HG02610 (cell line): ENCODE data around the gene MAP2K3.
"Not testable (repeated sequence)": the region's sequence is repeated elsewhere in the genome, so short reads cannot be mapped to it uniquely, and the experiment has no call there.

Source experiments
- ATAC-seq: cut with Tn5 transposase; IDR thresholded peaks from one replicate; pipeline ENCODE4 v1.9.1; 2021; ENCODE audit warnings: mild to moderate bottlenecking, moderate library complexity; ENCODE audit not compliant: unreplicated experiment

The MAP2K3 gene

GRCh38 chr17:21310061-21310765 is 25.7 kb downstream of the MAP2K3 start:
- ATAC-seq, result not testable (repeated sequence)

- ATAC-seq, result not testable (repeated sequence)
Measured at GRCh38 chr17:21310766-21311602, 26.5 kb downstream of the MAP2K3 start.

DNA sequence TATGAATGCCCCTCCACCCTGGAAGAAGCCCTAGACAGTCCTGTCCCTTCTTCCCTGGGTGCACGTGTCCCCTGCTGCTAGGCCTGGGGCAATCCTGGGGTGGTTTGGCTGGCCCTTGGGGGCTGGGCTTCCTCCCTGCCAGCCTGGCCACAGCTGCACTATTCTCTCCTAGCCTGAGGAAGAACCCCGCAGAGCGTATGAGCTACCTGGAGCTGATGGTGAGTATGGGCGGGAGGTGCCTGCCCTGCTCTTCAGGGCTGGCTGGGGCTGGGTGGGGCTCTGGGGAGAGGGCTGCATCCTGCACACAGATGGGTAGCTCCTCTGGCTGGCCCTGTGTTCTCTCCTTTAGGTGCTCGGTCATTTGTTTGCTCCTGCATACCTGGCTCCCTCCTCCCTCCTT is 28.8 kb downstream of the MAP2K3 start:
- ATAC-seq, result no peak

- not testable (repeated sequence) for ATAC-seq
Measured at GRCh38 chr17:21313761-21314160, 29.2 kb downstream of the MAP2K3 start.

DNA sequence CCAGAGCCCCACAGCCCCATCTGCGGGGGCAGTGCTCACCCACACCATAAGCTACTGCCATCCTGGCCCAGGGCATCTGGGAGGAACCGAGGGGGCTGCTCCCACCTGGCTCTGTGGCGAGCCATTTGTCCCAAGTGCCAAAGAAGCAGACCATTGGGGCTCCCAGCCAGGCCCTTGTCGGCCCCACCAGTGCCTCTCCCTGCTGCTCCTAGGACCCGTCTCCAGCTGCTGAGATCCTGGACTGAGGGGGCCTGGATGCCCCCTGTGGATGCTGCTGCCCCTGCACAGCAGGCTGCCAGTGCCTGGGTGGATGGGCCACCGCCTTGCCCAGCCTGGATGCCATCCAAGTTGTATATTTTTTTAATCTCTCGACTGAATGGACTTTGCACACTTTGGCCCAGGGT is 29.8 kb downstream of the MAP2K3 start:
- ATAC-seq, result not testable (repeated sequence)

DNA sequence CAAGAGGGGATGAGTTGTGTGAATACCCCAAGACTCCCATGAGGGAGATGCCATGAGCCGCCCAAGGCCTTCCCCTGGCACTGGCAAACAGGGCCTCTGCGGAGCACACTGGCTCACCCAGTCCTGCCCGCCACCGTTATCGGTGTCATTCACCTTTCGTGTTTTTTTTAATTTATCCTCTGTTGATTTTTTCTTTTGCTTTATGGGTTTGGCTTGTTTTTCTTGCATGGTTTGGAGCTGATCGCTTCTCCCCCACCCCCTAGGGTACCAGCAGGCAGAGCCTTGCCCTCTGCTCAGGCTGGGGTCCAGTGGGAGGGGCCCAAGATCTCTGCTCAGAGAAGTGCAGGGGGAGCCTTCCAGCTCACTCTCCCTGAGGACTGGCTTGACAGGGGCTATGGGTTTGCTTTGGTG is 30.2 kb downstream of the MAP2K3 start:
- ATAC-seq, result not testable (repeated sequence)

- ATAC-seq, result not testable (repeated sequence)
Measured at GRCh38 chr17:21315246-21316000, 30.9 kb downstream of the MAP2K3 start.

GRCh38 chr17:21316212-21316886 is 31.8 kb downstream of the MAP2K3 start:
- peak; percentile 57 for ATAC-seq

DNA sequence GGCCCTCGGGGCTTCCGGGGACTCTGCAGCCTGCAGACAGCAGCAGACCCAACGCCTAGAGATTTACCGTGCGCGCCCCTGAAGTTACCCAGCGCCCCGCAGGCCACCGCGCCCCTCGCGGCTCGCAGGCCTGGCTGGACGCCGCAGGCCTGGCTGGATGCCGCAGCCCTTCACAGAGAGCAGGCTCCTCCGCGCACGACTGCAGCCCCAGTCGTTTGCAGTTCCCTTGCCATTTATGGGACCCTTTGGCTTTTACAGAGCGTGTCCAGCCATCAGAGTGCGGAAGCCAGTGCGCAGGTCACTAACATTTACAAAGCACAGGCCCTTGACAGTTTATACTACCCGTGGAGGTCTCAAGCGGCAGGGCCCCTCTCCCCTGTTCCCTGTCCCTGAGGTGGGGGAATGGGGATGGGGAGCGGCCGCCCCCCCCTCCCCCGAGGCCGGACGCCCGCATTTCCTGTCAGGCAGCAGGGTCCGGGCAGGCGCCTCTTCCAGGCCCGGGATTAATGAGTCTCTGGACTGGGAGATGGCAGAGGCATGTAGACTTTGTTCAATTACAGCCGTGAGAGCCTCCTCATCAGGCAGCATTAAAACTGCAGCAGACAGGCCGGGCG is 32.5 kb downstream of the MAP2K3 start:
- ATAC-seq, result not testable (repeated sequence)

DNA sequence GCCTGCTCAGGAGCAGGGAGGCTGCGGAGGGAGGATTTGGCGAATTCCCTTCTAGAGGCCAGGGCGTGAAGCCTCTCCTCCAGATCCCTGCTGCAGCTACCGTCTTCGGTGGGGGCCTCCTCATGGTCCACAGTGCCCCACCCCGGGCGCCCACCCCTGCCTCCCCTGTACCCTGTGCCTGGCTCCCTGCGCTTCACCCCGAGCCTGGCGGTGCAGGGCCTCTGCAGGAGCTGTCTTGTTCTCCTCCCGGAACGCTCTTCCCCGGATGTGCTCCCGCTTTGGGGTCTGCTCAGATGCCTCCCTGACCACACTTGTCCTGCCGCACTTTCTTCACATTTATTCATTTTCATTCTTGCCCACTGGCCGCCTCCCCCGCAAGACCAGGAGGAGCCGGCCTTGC is 33.3 kb downstream of the MAP2K3 start:
- ATAC-seq, result not testable (repeated sequence)

GRCh38 chr17:21318439-21318838 is 33.9 kb downstream of the MAP2K3 start:
- ATAC-seq, result no peak

DNA sequence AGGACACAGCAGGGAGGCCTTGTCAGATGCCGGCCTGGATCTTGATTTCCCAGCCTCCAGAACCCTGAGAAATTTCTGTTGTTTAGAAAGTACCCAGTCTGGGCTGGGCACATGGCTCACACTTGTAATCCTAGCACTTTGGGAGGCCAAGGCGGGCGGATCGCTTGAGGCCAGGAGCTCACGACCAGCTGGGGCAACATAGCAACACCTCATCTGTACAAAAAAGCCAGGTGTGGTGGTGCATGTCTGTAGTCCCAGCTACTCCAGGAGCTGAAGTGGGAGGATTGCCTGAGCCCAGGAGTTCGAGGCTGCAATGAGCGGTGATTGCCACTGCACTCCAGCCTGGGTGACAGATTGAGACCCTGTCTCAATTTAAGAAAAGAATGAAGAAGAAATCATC is 34.3 kb downstream of the MAP2K3 start:
- not testable (repeated sequence) for ATAC-seq

GRCh38 chr17:21319256-21319655 is 34.7 kb downstream of the MAP2K3 start:
- ATAC-seq, result not testable (repeated sequence)

- ATAC-seq, result not testable (repeated sequence)
Measured at GRCh38 chr17:21319686-21320375, 35.3 kb downstream of the MAP2K3 start.

DNA sequence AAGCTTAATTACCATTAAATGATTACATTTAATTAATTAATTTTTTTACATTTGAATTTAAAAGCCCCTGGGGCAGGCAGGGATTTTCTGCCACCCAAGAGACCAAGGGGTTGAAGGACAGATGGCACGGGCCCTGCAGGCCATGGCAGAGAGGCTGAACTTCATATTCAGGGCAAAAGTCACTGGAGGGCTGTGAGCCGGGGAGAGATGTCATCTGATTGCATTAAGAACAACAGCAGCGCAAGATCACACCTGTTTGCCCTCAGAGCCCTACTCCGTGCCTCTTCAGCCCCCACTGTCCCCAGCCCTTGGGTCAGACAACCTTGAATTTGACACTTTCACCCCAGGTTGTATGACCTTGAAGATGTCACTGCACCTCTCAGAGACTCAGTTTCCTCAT is 35.9 kb downstream of the MAP2K3 start:
- ATAC-seq, result not testable (repeated sequence)

- ATAC-seq, result not testable (repeated sequence)
Measured at GRCh38 chr17:21321061-21321460, 36.5 kb downstream of the MAP2K3 start.

DNA sequence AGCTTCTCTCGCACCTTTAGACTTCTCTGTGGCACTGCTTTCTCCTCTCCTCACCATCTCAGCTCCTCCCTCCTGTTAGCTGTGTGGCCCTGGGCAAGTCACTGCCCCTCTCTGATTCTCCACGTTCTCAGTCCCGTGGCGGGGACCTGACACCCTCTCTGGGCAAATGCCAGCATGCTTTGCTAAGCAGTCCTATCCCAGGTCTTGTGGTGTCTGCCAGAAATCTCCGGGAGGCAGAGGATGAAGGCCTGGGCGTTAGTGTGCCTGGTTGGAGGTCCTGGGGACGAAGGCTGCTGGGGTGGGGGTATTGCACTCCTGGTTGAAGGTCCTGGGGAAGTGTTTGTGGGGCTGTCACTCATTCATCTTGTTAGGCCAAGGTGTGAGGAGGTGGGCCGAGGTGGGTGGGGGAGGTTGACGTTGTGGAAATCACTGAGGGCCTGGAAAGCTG is 37.3 kb downstream of the MAP2K3 start:
- ATAC-seq, result not testable (repeated sequence)

GRCh38 chr17:21323257-21324111 is 39.0 kb downstream of the MAP2K3 start:
- ATAC-seq, result peak; percentile 3

DNA sequence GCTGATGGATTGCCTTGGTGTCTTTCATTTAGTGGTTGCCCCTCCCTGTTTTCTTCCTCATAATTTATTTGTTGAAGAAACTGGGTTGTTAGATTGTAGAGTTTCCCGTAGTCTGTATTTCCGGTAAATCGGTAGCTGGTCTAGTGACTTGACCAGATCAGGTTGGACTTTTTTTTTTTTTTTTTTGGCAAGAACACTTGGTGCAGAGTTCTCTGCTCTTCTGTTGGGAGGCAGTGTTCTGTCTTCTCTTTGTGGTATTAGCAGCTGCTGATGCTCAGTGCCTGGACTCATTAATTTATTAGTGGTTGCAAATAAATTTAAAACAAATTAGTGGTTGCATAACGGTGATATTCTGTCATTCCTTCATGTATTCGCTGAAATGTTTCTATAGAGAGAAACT is 40.2 kb downstream of the MAP2K3 start:
- not testable (repeated sequence) for ATAC-seq
